ENCODE results near the gene PRKD1.

DNA sequence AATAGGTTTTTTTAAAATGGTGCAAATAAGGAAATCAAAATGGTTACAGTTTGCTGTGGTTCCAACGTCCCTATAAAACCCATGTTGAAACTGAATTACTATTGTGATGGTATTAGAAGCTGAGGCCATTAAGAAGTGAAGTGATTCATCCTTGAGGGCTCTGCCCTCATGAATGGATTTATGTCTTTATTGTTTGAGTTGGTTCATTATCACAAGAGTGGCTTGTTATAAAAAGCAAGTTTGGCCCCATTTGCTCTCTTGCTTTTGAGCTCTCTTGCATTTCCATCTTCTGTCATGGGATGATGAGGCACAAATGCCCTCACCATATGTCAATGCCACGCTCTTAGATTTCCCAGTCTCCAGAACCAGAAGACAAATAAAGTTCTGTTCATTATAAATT is 62.3 kb downstream of the PRKD1 start:
- no peak for TF ChIP-seq CTCF (IDR thresholded peaks at IDR 0.05; ENCODE audit: low read depth, low read length, poor library complexity, severe bottlenecking)
- no peak for TF ChIP-seq EZH2phosphoT487 (IDR thresholded peaks at IDR 0.05; ENCODE audit: borderline replicate concordance, low read length)
